Testis (tissue), 2 donors: ENCODE results near the gene PLA2G4F.

Source experiments
- POLR2A ChIP-seq: fragments of 450-650 bp; IDR thresholded peaks from one replicate; pipeline ENCODE4 v1.6.1; 2017; ENCODE audit warnings: antibody characterized with exemption, mild to moderate bottlenecking, moderate library complexity
- TF ChIP-seq, protein P1 (sequence below), 3 experiments: fragments of 450-650 bp in 2 of 3; fragments of 200-600 bp in 1 of 3; sonication (generic) in 1 of 3; IDR thresholded peaks; one replicate each; pipeline ENCODE4 v1.5.1; 2016 to 2019; ENCODE audit warnings: antibody characterized with exemption in 3 of 3, mild to moderate bottlenecking in 2 of 3, moderate library complexity in 1 of 3

DNA sequence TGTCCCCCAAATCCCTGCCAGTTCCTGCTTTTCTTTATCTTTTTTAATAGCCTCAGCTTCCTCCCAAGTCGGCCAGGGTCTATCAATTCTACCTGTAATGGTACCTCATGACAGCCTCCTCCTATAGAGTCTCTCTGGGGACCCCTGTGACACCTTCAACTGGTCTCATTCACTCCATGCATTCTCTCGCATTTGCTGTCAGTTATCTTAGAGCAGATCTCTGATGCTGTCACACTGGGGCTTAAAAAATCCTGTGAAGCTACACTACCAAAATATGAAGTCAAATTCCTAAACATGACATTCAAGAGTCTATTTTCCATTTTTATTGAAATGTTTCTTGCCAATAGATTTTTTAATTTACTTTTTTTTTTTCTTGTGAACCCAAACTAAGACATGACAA lies 46.2 kb upstream of the PLA2G4F start:
- TF ChIP-seq, protein P1, sequence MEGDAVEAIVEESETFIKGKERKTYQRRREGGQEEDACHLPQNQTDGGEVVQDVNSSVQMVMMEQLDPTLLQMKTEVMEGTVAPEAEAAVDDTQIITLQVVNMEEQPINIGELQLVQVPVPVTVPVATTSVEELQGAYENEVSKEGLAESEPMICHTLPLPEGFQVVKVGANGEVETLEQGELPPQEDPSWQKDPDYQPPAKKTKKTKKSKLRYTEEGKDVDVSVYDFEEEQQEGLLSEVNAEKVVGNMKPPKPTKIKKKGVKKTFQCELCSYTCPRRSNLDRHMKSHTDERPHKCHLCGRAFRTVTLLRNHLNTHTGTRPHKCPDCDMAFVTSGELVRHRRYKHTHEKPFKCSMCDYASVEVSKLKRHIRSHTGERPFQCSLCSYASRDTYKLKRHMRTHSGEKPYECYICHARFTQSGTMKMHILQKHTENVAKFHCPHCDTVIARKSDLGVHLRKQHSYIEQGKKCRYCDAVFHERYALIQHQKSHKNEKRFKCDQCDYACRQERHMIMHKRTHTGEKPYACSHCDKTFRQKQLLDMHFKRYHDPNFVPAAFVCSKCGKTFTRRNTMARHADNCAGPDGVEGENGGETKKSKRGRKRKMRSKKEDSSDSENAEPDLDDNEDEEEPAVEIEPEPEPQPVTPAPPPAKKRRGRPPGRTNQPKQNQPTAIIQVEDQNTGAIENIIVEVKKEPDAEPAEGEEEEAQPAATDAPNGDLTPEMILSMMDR (IDR thresholded peaks at IDR 0.05): no peak
- TF ChIP-seq POLR2A: no peak
